GM12878 (cell line): ENCODE data around the gene KRTAP10-3. TPM values are rescaled to one million over a fixed set of nuclear protein-coding genes. Genes with fewer than 3 reads are reported as not detected.
"Not testable (repeated sequence)": the region's sequence is repeated elsewhere in the genome, so short reads cannot be mapped to it uniquely, and the experiment has no call there.

Source experiments
- ATAC-seq: fragments of 200-7000 bp; cut with Tn5 transposase; 3 replicates; pipeline ENCODE4 v1.9.1; 2020; ENCODE audit warnings: mild to moderate bottlenecking, moderate library complexity
- BruUV-seq: library from RNA; stranded (reverse); fragments of 400-500 nt; replicated peaks from 2 replicates; lab custom pipeline; 2021; lab: Mats Ljungman, UMichigan
- CTCF ChIA-PET: fragments of 300-600 bp; sonication (Branson Sonifier 250); formaldehyde crosslinking; extraction: SDS; loops from one replicate; lab custom pipeline; 2021; ENCODE audit warnings: inconsistent platforms; lab: Yijun Ruan, JAX
- POLR2A ChIA-PET: fragments of 350-600 bp; formaldehyde crosslinking; extraction: SDS; loops from one replicate; lab custom pipeline; 2021; ENCODE audit warnings: inconsistent platforms; lab: Charles Lee
- RAD21 ChIA-PET: fragments of 300-600 bp; sonication (Branson Sonifier 250); formaldehyde crosslinking; loops from one replicate; lab custom pipeline; 2023; ENCODE audit warnings: antibody characterized with exemption; ENCODE audit not compliant: unreplicated experiment; lab: Charles Lee
- SMC1A ChIA-PET: fragments of 300-600 bp; sonication (Branson Sonifier 250); formaldehyde crosslinking; loops from one replicate; lab custom pipeline; 2023; ENCODE audit not compliant: unreplicated experiment, uncharacterized antibody; lab: Charles Lee
- DNase-seq: peaks from one replicate; pipeline ENCODE4 v3.0.0-alpha.2; 2011; ENCODE audit warnings: low read depth, low spot score
- FAIRE-seq: peaks from 3 replicates; lab custom pipeline; 2011; peaks lifted over from hg19 to GRCh38; lab: Jason Lieb, UNC
- H2AFZ ChIP-seq: 2 replicates; pipeline ENCODE4 v1.6.0; 2011; ENCODE audit warnings: low read depth, low read length, control low read depth; ENCODE audit not compliant: control insufficient read depth
- H3K27ac ChIP-seq: 2 replicates; pipeline ENCODE4 v1.5.1; 2011; ENCODE audit warnings: control low read depth; ENCODE audit not compliant: control insufficient read depth, insufficient read depth
- H3K27me3 ChIP-seq, 2 experiments: replicated peaks in 1 of 2; 2 replicates each; pipeline versions ENCODE4 v1.6.0 to v1.6.1; 2011; ENCODE audit warnings: low read length in 1 of 2; ENCODE audit not compliant: control insufficient read depth in 2 of 2, insufficient read depth in 2 of 2
- H3K36me3 ChIP-seq, 2 experiments: 2 replicates each; pipeline ENCODE4 v1.5.1; 2011; ENCODE audit warnings: low read length in 1 of 2; ENCODE audit not compliant: control insufficient read depth in 2 of 2, insufficient read depth in 2 of 2
- H3K4me1 ChIP-seq: 2 replicates; pipeline ENCODE4 v1.6.1; 2011; ENCODE audit warnings: mild to moderate bottlenecking, low read length, moderate library complexity, mixed read lengths; ENCODE audit not compliant: control insufficient read depth, insufficient read depth
- H3K4me2 ChIP-seq: 2 replicates; pipeline ENCODE4 v1.6.0; 2011; ENCODE audit warnings: control low read depth; ENCODE audit not compliant: control insufficient read depth, insufficient read depth
- H3K4me3 ChIP-seq: fragments of 200-600 bp; sonication (generic); 2 replicates; pipeline ENCODE4 v1.5.1; 2016
- H3K79me2 ChIP-seq: 2 replicates; pipeline ENCODE4 v1.6.0; 2011; ENCODE audit warnings: low read length; ENCODE audit not compliant: control insufficient read depth, insufficient read depth
- H3K9ac ChIP-seq: 2 replicates; pipeline ENCODE4 v1.8.0; 2011; ENCODE audit warnings: low read length, control low read depth, mixed read lengths; ENCODE audit not compliant: control insufficient read depth, insufficient read depth
- H3K9me3 ChIP-seq: replicated peaks from 3 replicates; pipeline ENCODE4 v1.5.1; 2011; ENCODE audit warnings: mild to moderate bottlenecking, low read length; ENCODE audit not compliant: control insufficient read depth, insufficient read depth
- H4K20me1 ChIP-seq: 2 replicates; pipeline ENCODE4 v1.6.0; 2011; ENCODE audit not compliant: control insufficient read depth, insufficient read depth
- ELK1 ChIP-seq: IDR thresholded peaks from 2 replicates; pipeline ENCODE4 v1.6.1; 2012; ENCODE audit warnings: low read depth, low read length, improper control_type of control experiment
- GATAD2B ChIP-seq: fragments of 450-650 bp; conservative IDR thresholded peaks from 2 replicates; pipeline ENCODE4 v1.6.1; 2017; ENCODE audit warnings: low read depth, mild to moderate bottlenecking, moderate library complexity
- IKZF2 ChIP-seq, 2 experiments: fragments of 450-650 bp; IDR thresholded peaks; 2 replicates each; pipeline ENCODE4 v1.6.1; 2017; ENCODE audit warnings: mild to moderate bottlenecking in 2 of 2, moderate library complexity in 2 of 2
- STAT1 ChIP-seq: fragments of 450-650 bp; conservative IDR thresholded peaks from 2 replicates; pipeline ENCODE4 v1.6.1; 2014; ENCODE audit warnings: antibody characterized with exemption, mild to moderate bottlenecking
- ZNF207 ChIP-seq: fragments of 450-650 bp; IDR thresholded peaks from 2 replicates; pipeline ENCODE4 v1.6.1; 2014; ENCODE audit warnings: antibody characterized with exemption, mild to moderate bottlenecking, borderline replicate concordance
- WGBS: methylation state at CpG from one replicate; pipeline ENCODE4 v1.1.6; 2016; ENCODE audit warnings: low lambda C conversion rate; ENCODE audit not compliant: insufficient replicate concordance, insufficient coverage; ENCODE audit errors: missing lambda C conversion rate; 5-methylcytosine and 5-hydroxymethylcytosine counted together
- in situ Hi-C: fragments of 300-500 bp; cut with MboI; formaldehyde crosslinking; loops from 9 replicates; pipeline ENCODE4 v1.14.3; 2018; ENCODE audit warnings: mixed read lengths
- intact Hi-C: fragments of 100-400 bp; cut with micrococcal nuclease; formaldehyde crosslinking; loops from one replicate; pipeline ENCODE4 v1.14.2; 2022; ENCODE audit not compliant: unreplicated experiment
- polyA plus RNA-seq, 11 experiments: library from polyadenylated mRNA; depleted of rRNA in 4 of 11; unstranded in 6 of 11; stranded (reverse) in 5 of 11; fragments of >200 nt; fragmentation: Nextera tagmentation in 4 of 11; fragmentation: Illumina TruSeq in 1 of 11; extraction: Ambion mirVana in 4 of 11; extraction: Trizol in 1 of 11; gene quantifications; 1 replicate in 1 of 11; 2 replicates in 10 of 11; pipeline versions ENCODE4 v1.2.1 to v1.2.3, GENCODE V29; 2011 to 2016; ENCODE audit warnings: inconsistent platforms in 2 of 11, missing spikeins in 2 of 11, low read depth in 1 of 11
- total RNA-seq, 4 experiments: library from RNA; depleted of rRNA in 3 of 4; stranded (reverse); fragments of >200 nt in 3 of 4; fragmentation: Illumina TruSeq in 1 of 4; extraction: Trizol in 1 of 4; gene quantifications; 2 replicates each; pipeline versions ENCODE4 v1.2.1 to v1.2.3, GENCODE V29; 2013 to 2021

KRTAP10-3 gene
- total and polyA plus RNA-seq, 10 of the 15 experiments (the other 5 are each of a cell fraction or from before 2014, with no cell fraction given), result not detected

- TF ChIP-seq STAT1, result no peak
- no peak for TF ChIP-seq IKZF2 (IDR thresholded peaks at IDR 0.05)
- no peak for TF ChIP-seq ELK1
- no peak for TF ChIP-seq ZNF207
- no peak for TF ChIP-seq GATAD2B
Observed at GRCh38 chr21:44581158-44581557, 22.6 kb upstream of the KRTAP10-3 start (continued).

- H3K4me1 ChIP-seq, H3K9me3 ChIP-seq, H3K79me2 ChIP-seq, H3K4me3 ChIP-seq, H2AFZ ChIP-seq, RAD21 ChIA-PET, in situ Hi-C loops, POLR2A ChIA-PET, SMC1A ChIA-PET, H3K9ac ChIP-seq, H3K36me3 ChIP-seq, H3K27ac ChIP-seq, BruUV-seq, DNase-seq, intact Hi-C loops, ATAC-seq, H3K4me2 ChIP-seq, FAIRE-seq, H4K20me1 ChIP-seq, H3K27me3 ChIP-seq: not testable (repeated sequence)
- CTCF ChIA-PET, result interaction anchor here (0.6 kb wide), 1 partner anchor 1487 kb away, joined by 3 read pairs; no protein-coding TSS in a partner anchor
- 47% methylated on average over 19 of the region's 19 CpGs for WGBS
Observed at GRCh38 chr21:44580231-44580821, 21.7 kb upstream of the KRTAP10-3 start, which contains the start of gene KRTAP10-5. Gene KRTAP10-5 (minus strand): TSS chr21:44580604. CDS start chr21:44580578, 26 bp downstream.
